HepG2 (cell line): ENCODE measurements around the gene HS6ST1. TPM values are rescaled to one million over a fixed set of nuclear protein-coding genes. Genes with fewer than 3 reads are reported as not detected.

Experiments used
- CEBPZ ChIP-seq: IDR thresholded peaks from 2 replicates; pipeline ENCODE4 v1.6.1; 2012; ENCODE audit warnings: low read length, improper control_type of control experiment
- HNRNPK ChIP-seq: fragments of 200-400 bp; formaldehyde crosslinking; IDR thresholded peaks from 2 replicates; pipeline ENCODE4 v1.6.1; 2018; ENCODE audit warnings: low read length, low read depth, moderate library complexity, mild to moderate bottlenecking; ENCODE audit not compliant: poor library complexity, severe bottlenecking
- HOXA5 ChIP-seq: sonication (generic); formaldehyde crosslinking; IDR thresholded peaks from 2 replicates; pipeline ENCODE4 v1.4.0; 2020; ENCODE audit warnings: missing genetic modification reagents
- IKZF5 ChIP-seq: IDR thresholded peaks from 2 replicates; pipeline ENCODE4 v1.6.1; 2018; ENCODE audit warnings: missing genetic modification reagents, mild to moderate bottlenecking, missing compliant biosample characterization
- KAT7 ChIP-seq: IDR thresholded peaks from 2 replicates; pipeline ENCODE4 v1.6.1; 2018; ENCODE audit warnings: borderline replicate concordance, missing compliant biosample characterization
- KAT8 ChIP-seq: IDR thresholded peaks from 2 replicates; pipeline ENCODE4 v1.6.1; 2016; ENCODE audit warnings: missing genetic modification reagents, missing compliant biosample characterization
- MEIS1 ChIP-seq: sonication (generic); formaldehyde crosslinking; IDR thresholded peaks from 2 replicates; pipeline ENCODE4 v1.9.0; 2021; ENCODE audit warnings: mild to moderate bottlenecking, missing genetic modification reagents, moderate library complexity, borderline replicate concordance
- MEIS2 ChIP-seq: sonication (generic); formaldehyde crosslinking; IDR thresholded peaks from 2 replicates; pipeline ENCODE4 v1.9.0; 2021; ENCODE audit warnings: mild to moderate bottlenecking, missing genetic modification reagents
- PAWR ChIP-seq: sonication (generic); formaldehyde crosslinking; IDR thresholded peaks from 2 replicates; pipeline ENCODE4 v1.4.0; 2020; ENCODE audit warnings: missing genetic modification reagents, mild to moderate bottlenecking, borderline replicate concordance
- PAX8 ChIP-seq: sonication (generic); formaldehyde crosslinking; IDR thresholded peaks from 2 replicates; pipeline ENCODE4 v1.8.0; 2022; ENCODE audit warnings: mild to moderate bottlenecking, missing genetic modification reagents, borderline replicate concordance
- PHF20 ChIP-seq: sonication (generic); formaldehyde crosslinking; IDR thresholded peaks from 2 replicates; pipeline ENCODE4 v1.5.0; 2020; ENCODE audit warnings: mild to moderate bottlenecking, missing genetic modification reagents
- SAFB2 ChIP-seq: sonication (generic); formaldehyde crosslinking; IDR thresholded peaks from 2 replicates; pipeline ENCODE4 v1.5.1; 2020; ENCODE audit warnings: missing genetic modification reagents, low read depth, mild to moderate bottlenecking, borderline replicate concordance
- SYNCRIP ChIP-seq: fragments of 200-400 bp; formaldehyde crosslinking; IDR thresholded peaks from 2 replicates; pipeline ENCODE4 v1.6.1; 2018; ENCODE audit warnings: mild to moderate bottlenecking, low read depth, low read length; ENCODE audit not compliant: insufficient read depth
- THAP8 ChIP-seq: sonication (generic); formaldehyde crosslinking; IDR thresholded peaks from 2 replicates; pipeline ENCODE4 v1.5.1; 2020; ENCODE audit warnings: missing genetic modification reagents, mild to moderate bottlenecking, borderline replicate concordance
- ZBTB34 ChIP-seq: sonication (generic); formaldehyde crosslinking; IDR thresholded peaks from 2 replicates; pipeline ENCODE4 v1.8.0; 2022; ENCODE audit warnings: mild to moderate bottlenecking, missing genetic modification reagents
- ZNF10 ChIP-seq: sonication (generic); formaldehyde crosslinking; IDR thresholded peaks from 2 replicates; pipeline ENCODE4 v1.4.0; 2020; ENCODE audit warnings: mild to moderate bottlenecking, low read depth, missing genetic modification reagents, borderline replicate concordance
- ZNF207 ChIP-seq: fragments of 450-650 bp; IDR thresholded peaks from 2 replicates; pipeline ENCODE4 v1.6.1; 2016; ENCODE audit warnings: antibody characterized with exemption, borderline replicate concordance
- ZNF274 ChIP-seq: sonication (generic); formaldehyde crosslinking; IDR thresholded peaks from 2 replicates; pipeline ENCODE4 v1.5.1; 2020; ENCODE audit warnings: mild to moderate bottlenecking, missing genetic modification reagents
- ZNF317 ChIP-seq: sonication (generic); formaldehyde crosslinking; IDR thresholded peaks from 2 replicates; pipeline ENCODE4 v1.5.0; 2020; ENCODE audit warnings: mild to moderate bottlenecking, missing genetic modification reagents
- ZNF432 ChIP-seq: sonication (generic); formaldehyde crosslinking; IDR thresholded peaks from 2 replicates; pipeline ENCODE4 v1.5.0; 2020; ENCODE audit warnings: missing genetic modification reagents, mild to moderate bottlenecking, borderline replicate concordance
- ZNF510 ChIP-seq: sonication (generic); formaldehyde crosslinking; IDR thresholded peaks from 2 replicates; pipeline ENCODE4 v1.4.0; 2020; ENCODE audit warnings: low read depth, mild to moderate bottlenecking, missing genetic modification reagents
- ZNF720 ChIP-seq: sonication (generic); formaldehyde crosslinking; IDR thresholded peaks from 2 replicates; pipeline ENCODE4 v1.4.0; 2020; ENCODE audit warnings: missing genetic modification reagents
- ZNF781 ChIP-seq: sonication (generic); formaldehyde crosslinking; IDR thresholded peaks from 2 replicates; pipeline ENCODE4 v1.5.1; 2020; ENCODE audit warnings: borderline replicate concordance, mild to moderate bottlenecking, missing genetic modification reagents; ENCODE audit errors: not compliant biosample characterization
- polyA plus RNA-seq, 8 experiments: library from polyadenylated mRNA; depleted of rRNA in 3 of 8; stranded (reverse) in 7 of 8; unstranded in 1 of 8; fragments of >200 nt; fragmentation: Illumina TruSeq in 4 of 8; extraction: Trizol in 4 of 8; gene quantifications; 2 replicates each; pipeline versions ENCODE4 v1.2.1 to v1.2.3, GENCODE V29; 2011 to 2016; ENCODE audit warnings: low read depth in 4 of 8, missing spikeins in 1 of 8, mixed read lengths in 1 of 8; ENCODE audit not compliant: insufficient read depth in 1 of 8
- total RNA-seq, 5 experiments: library from RNA; depleted of rRNA; stranded (reverse); fragments of >200 nt; fragmentation: Illumina TruSeq; extraction: Trizol; gene quantifications; 2 replicates each; pipeline ENCODE4 v1.2.3, GENCODE V29; 2016; ENCODE audit warnings: low read depth in 1 of 5

The HS6ST1 gene
- total and polyA plus RNA-seq, 2 of the 13 experiments (the other 11 are each of a cell fraction or from before 2014, with no cell fraction given) = 34.5 to 84.6 TPM

- TF ChIP-seq PAWR = no peak
- peak; percentile 97 for TF ChIP-seq SAFB2
- TF ChIP-seq HOXA5 (CRISPR knock-in tag) = peak; percentile 95
- TF ChIP-seq CEBPZ = no peak
- peak; percentile 97; the same call in 1 of the 2 replicates for TF ChIP-seq MEIS1 (CRISPR knock-in tag)
- TF ChIP-seq ZNF274 = peak; percentile 99
- TF ChIP-seq ZNF317 (CRISPR knock-in tag) = peak; percentile 94
- no peak for TF ChIP-seq ZNF10
- TF ChIP-seq THAP8 (CRISPR knock-in tag) = 0 out of 2 replicates have a peak, but pooled peaks have one; percentile 53
- no peak for TF ChIP-seq ZNF432 (CRISPR knock-in tag)
- peak; percentile 98 for TF ChIP-seq ZBTB34 (CRISPR knock-in tag)
- TF ChIP-seq ZNF781 (CRISPR knock-in tag) = peak; percentile 98
- peak; percentile 99 for TF ChIP-seq ZNF510 (CRISPR knock-in tag)
- TF ChIP-seq ZNF720 (CRISPR knock-in tag) = no peak; the same call in 1 of the 2 replicates
- no peak for TF ChIP-seq ZNF207
- peak; percentile 77; the same call in 1 of the 2 replicates for TF ChIP-seq KAT7
- peak; percentile 99 for TF ChIP-seq MEIS2
- peak; percentile 99 for TF ChIP-seq IKZF5 (CRISPR knock-in tag)
- TF ChIP-seq PAX8 (CRISPR knock-in tag) = no peak
- TF ChIP-seq PHF20 = peak; percentile 70
- TF ChIP-seq KAT8 = peak; percentile 86
- TF ChIP-seq SYNCRIP = no peak
- no peak for TF ChIP-seq HNRNPK
These were observed 9.2 kb downstream of the HS6ST1 start (continued) for GRCh38 chr2:128309280-128310093.
